Mammary epithelial cell (primary cell): Measurements from ENCODE around the gene SCNN1A.

ENCODE experiments used
- CTCF ChIP-seq, 2 donors: IDR thresholded peaks in 1 of 2; conservative IDR thresholded peaks in 1 of 2; 2 replicates each; pipeline ENCODE4 v1.5.1; 2011 to 2012; ENCODE audit warnings: inconsistent platforms in 2 of 2, low read length in 2 of 2, mild to moderate bottlenecking in 2 of 2, control low read depth in 1 of 2, low read depth in 1 of 2; ENCODE audit not compliant: insufficient read depth in 1 of 2; ENCODE audit errors: extremely low read depth in 1 of 2
- EZH2 ChIP-seq: IDR thresholded peaks from 2 replicates; pipeline ENCODE4 v1.6.1; 2012; ENCODE audit warnings: low read length, inconsistent platforms, borderline replicate concordance

- TF ChIP-seq CTCF (conservative IDR thresholded peaks at IDR 0.05 in 1 of 2, IDR thresholded peaks at IDR 0.05 in 1 of 2; ENCODE audit: extremely low read depth in 1 of 2, insufficient read depth in 1 of 2, low read depth in 1 of 2, low read length in 2 of 2), result no peak
- no peak for TF ChIP-seq EZH2
Measured at GRCh38 chr12:6336889-6337853, 38.2 kb downstream of the SCNN1A start.
